Gastroesophageal sphincter (tissue), 3 donors: ENCODE measurements around the gene FAM78A.

Experiments
- CTCF ChIP-seq, 4 experiments: fragments of 200-600 bp in 2 of 4; fragments of 450-650 bp in 2 of 4; sonication (generic) in 1 of 4; IDR thresholded peaks; one replicate each; pipeline ENCODE4 v1.5.1; 2017 to 2019; ENCODE audit warnings: antibody characterized with exemption in 4 of 4, mild to moderate bottlenecking in 2 of 4, moderate library complexity in 2 of 4
- EP300 ChIP-seq: sonication (generic); formaldehyde crosslinking; IDR thresholded peaks from one replicate; pipeline ENCODE4 v1.6.1; 2017; ENCODE audit warnings: antibody characterized with exemption, mild to moderate bottlenecking

DNA sequence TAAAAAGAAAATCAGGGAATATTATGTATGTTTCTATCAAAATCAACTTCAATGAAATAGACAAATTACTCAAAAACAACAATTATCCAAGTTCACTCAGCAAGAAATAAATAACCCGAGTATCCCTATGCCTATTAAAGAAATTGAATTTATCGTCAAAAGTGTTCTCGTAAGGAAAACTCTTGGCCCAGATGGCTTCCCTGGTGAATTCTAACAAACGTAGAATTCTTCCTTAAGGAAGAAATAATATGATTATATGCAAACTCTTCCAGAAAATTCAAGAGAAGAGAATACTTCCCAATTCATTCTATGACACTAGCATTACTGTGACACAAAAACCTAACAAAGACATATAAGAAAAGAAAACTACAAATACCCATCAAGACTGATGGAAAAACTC is 29.7 kb downstream of the FAM78A start:
- TF ChIP-seq CTCF (IDR thresholded peaks at IDR 0.05) (no peak), EP300 (no peak)
